Activated naive CD8-positive, alpha-beta T cell treated with anti-CD3 and anti-CD28 coated beads, Interleukin-2, amount 10 ng/mL, durations not matched to agents 7 days and 5 days (primary cell): Measurements from ENCODE around the gene ITPK1. TPM values are rescaled to one million over a fixed set of nuclear protein-coding genes. Genes with fewer than 3 reads are reported as not detected.

Experiments used
- ATAC-seq: fragments of 150-1000 bp; cut with Tn5 transposase; one replicate; pipeline ENCODE4 v1.10.0; 2021; ENCODE audit warnings: low read depth, moderate library complexity
- POLR2A ChIA-PET: fragments of 350-600 bp; sonication (Branson Sonifier 250); formaldehyde crosslinking; loops from one replicate; lab custom pipeline; 2021; ENCODE audit warnings: antibody characterized with exemption; lab: Charles Lee
- DNase-seq: peaks from one replicate; pipeline ENCODE4 v3.0.0; 2021
- H3K27ac Mint-ChIP-seq: one replicate; pipeline ENCODE4 v1.8.0; 2022; ENCODE audit warnings: mild to moderate bottlenecking, mixed read lengths
- H3K27me3 Mint-ChIP-seq: one replicate; pipeline ENCODE4 v1.8.0; 2022; ENCODE audit warnings: mild to moderate bottlenecking, moderate library complexity, mixed read lengths
- H3K36me3 Mint-ChIP-seq: one replicate; pipeline ENCODE4 v1.8.0; 2021; ENCODE audit warnings: mild to moderate bottlenecking, mixed read lengths
- H3K4me1 Mint-ChIP-seq: one replicate; pipeline ENCODE4 v1.8.0; 2021; ENCODE audit warnings: mixed read lengths
- H3K4me3 Mint-ChIP-seq: one replicate; pipeline ENCODE4 v1.8.0; 2022; ENCODE audit warnings: mild to moderate bottlenecking, moderate library complexity, mixed read lengths
- H3K9me3 Mint-ChIP-seq: one replicate; pipeline ENCODE4 v1.8.0; 2021; ENCODE audit warnings: mixed read lengths
- total RNA-seq, 2 experiments: library from RNA; stranded (reverse); gene quantifications; one replicate each; pipeline ENCODE4 v1.2.3, GENCODE V29; 2021

Gene ITPK1
- total RNA-seq, 2 experiments from 2014 or later: 89.5 to 94.1 TPM

- Mint-ChIP-seq H3K36me3 (peaks cover 5% of the 10 kb centered on the region), H3K9me3 (no peaks in the 10 kb centered on the region), H3K4me1 (peaks cover 29% of the 10 kb centered on the region), H3K4me3 (no peak overlapping the region), H3K27me3 (no peaks in the 10 kb centered on the region), H3K27ac (peak overlapping the region; percentile 1)
- POLR2A ChIA-PET: interaction anchor here (1.0 kb wide), 1 partner anchor 10 kb away, joined by 3 read pairs; no protein-coding TSS in a partner anchor
- DNase-seq (no peak), ATAC-seq (no peak)
Observed at GRCh38 chr14:93095742-93096510, 19.8 kb downstream of the ITPK1 start.

- Mint-ChIP-seq H3K36me3 (peaks cover 5% of the 10 kb centered on the region), H3K9me3 (no peaks in the 10 kb centered on the region), H3K27me3 (no peaks in the 10 kb centered on the region), H3K4me3 (no peak overlapping the region), H3K27ac (peak overlapping the region; percentile 41), H3K4me1 (peaks cover 30% of the 10 kb centered on the region)
- POLR2A ChIA-PET: interaction anchor here (1.3 kb wide), 1 partner anchor 9 kb away, joined by 4 read pairs; no protein-coding TSS in a partner anchor
- no peak for ATAC-seq
- no peak for DNase-seq
Observed at GRCh38 chr14:93094121-93094918, 21.4 kb downstream of the ITPK1 start.

GRCh38 chr14:93092606-93093556 is 22.8 kb downstream of the ITPK1 start:
- H3K9me3 Mint-ChIP-seq: no peaks in the 10 kb centered on the region
- no peak for DNase-seq
- H3K4me3 Mint-ChIP-seq: no peak overlapping the region
- peaks cover 5% of the 10 kb centered on the region for H3K36me3 Mint-ChIP-seq
- no peaks in the 10 kb centered on the region for H3K27me3 Mint-ChIP-seq
- peaks cover 30% of the 10 kb centered on the region for H3K4me1 Mint-ChIP-seq
- ATAC-seq: no peak
- POLR2A ChIA-PET: interaction anchor here (0.6 kb wide), 1 partner anchor 11 kb away, joined by 3 read pairs; no protein-coding TSS in a partner anchor
- H3K27ac Mint-ChIP-seq: peak overlapping the region; percentile 22

GRCh38 chr14:93091666-93092065 is 24.1 kb downstream of the ITPK1 start:
- Mint-ChIP-seq H3K27ac (no peak overlapping the region), H3K27me3 (no peaks in the 10 kb centered on the region), H3K4me1 (peaks cover 38% of the 10 kb centered on the region), H3K4me3 (no peak overlapping the region), H3K36me3 (peaks cover 5% of the 10 kb centered on the region), H3K9me3 (no peaks in the 10 kb centered on the region)
- ATAC-seq (no peak), DNase-seq (no peak)
- POLR2A ChIA-PET: no interaction called here

- ATAC-seq: no peak
- Mint-ChIP-seq H3K27ac (peak overlapping the region; percentile 39), H3K9me3 (no peaks in the 10 kb centered on the region), H3K4me3 (no peak overlapping the region), H3K36me3 (peaks cover 4% of the 10 kb centered on the region), H3K27me3 (no peaks in the 10 kb centered on the region), H3K4me1 (peaks cover 40% of the 10 kb centered on the region)
- POLR2A ChIA-PET: interaction anchor here (1.1 kb wide), 1 partner anchor 9 kb away, joined by 3 read pairs; no protein-coding TSS in a partner anchor
- no peak for DNase-seq
Observed at GRCh38 chr14:93090826-93091555, 24.7 kb downstream of the ITPK1 start.

GRCh38 chr14:93089521-93090269 is 26.0 kb downstream of the ITPK1 start:
- Mint-ChIP-seq H3K27me3 (no peaks in the 10 kb centered on the region), H3K9me3 (no peaks in the 10 kb centered on the region), H3K4me1 (peaks cover 37% of the 10 kb centered on the region), H3K4me3 (no peak overlapping the region), H3K27ac (peak overlapping the region; percentile 34), H3K36me3 (no peaks in the 10 kb centered on the region)
- DNase-seq (no peak), ATAC-seq (no peak)
- POLR2A ChIA-PET: no interaction called here

GRCh38 chr14:93086441-93087055 is 29.2 kb downstream of the ITPK1 start:
- no peak for DNase-seq
- peak; percentile 29 for ATAC-seq
- no peaks in the 10 kb centered on the region for H3K27me3 Mint-ChIP-seq
- H3K4me1 Mint-ChIP-seq: peaks cover 63% of the 10 kb centered on the region
- H3K4me3 Mint-ChIP-seq: peak overlapping the region; percentile 81
- peaks cover 11% of the 10 kb centered on the region for H3K36me3 Mint-ChIP-seq
- POLR2A ChIA-PET: interaction anchor here (0.9 to 1.0 kb wide), 2 partner anchors 10 to 26 kb away, joined by 3 to 4 read pairs; no protein-coding TSS in a partner anchor
- H3K9me3 Mint-ChIP-seq: no peaks in the 10 kb centered on the region
- H3K27ac Mint-ChIP-seq: peak overlapping the region; percentile 86

GRCh38 chr14:93085911-93086310 is 29.8 kb downstream of the ITPK1 start:
- Mint-ChIP-seq H3K36me3 (peaks cover 11% of the 10 kb centered on the region), H3K27me3 (no peaks in the 10 kb centered on the region), H3K4me1 (peaks cover 66% of the 10 kb centered on the region), H3K9me3 (no peaks in the 10 kb centered on the region), H3K27ac (peak overlapping the region; percentile 86), H3K4me3 (peak overlapping the region; percentile 81)
- POLR2A ChIA-PET: interaction anchor here (0.9 to 1.0 kb wide), 2 partner anchors 11 to 26 kb away, joined by 3 to 4 read pairs; no protein-coding TSS in a partner anchor
- ATAC-seq: no peak
- DNase-seq: no peak

- Mint-ChIP-seq H3K4me1 (peaks cover 64% of the 10 kb centered on the region), H3K4me3 (peak overlapping the region; percentile 81), H3K27ac (peak overlapping the region; percentile 88), H3K36me3 (peaks cover 11% of the 10 kb centered on the region), H3K27me3 (no peaks in the 10 kb centered on the region), H3K9me3 (no peaks in the 10 kb centered on the region)
- DNase-seq (no peak), ATAC-seq (no peak)
- POLR2A ChIA-PET: interaction anchor here (1.4 to 1.9 kb wide), 4 partner anchors 9 to 25 kb away, joined by 4 to 6 read pairs (median 4); no protein-coding TSS in a partner anchor
Observed at GRCh38 chr14:93084866-93085857, 30.6 kb downstream of the ITPK1 start.

GRCh38 chr14:93084402-93084801 is 31.3 kb downstream of the ITPK1 start:
- POLR2A ChIA-PET: interaction anchor here (1.4 to 1.9 kb wide), 4 partner anchors 8 to 24 kb away, joined by 4 to 6 read pairs (median 4); no protein-coding TSS in a partner anchor
- Mint-ChIP-seq H3K27ac (peak overlapping the region; percentile 71), H3K4me1 (peaks cover 63% of the 10 kb centered on the region), H3K4me3 (peak overlapping the region; percentile 81), H3K9me3 (no peaks in the 10 kb centered on the region), H3K36me3 (peaks cover 14% of the 10 kb centered on the region), H3K27me3 (no peaks in the 10 kb centered on the region)
- DNase-seq (no peak), ATAC-seq (no peak)
